IMR-90 (cell line): Measurements from ENCODE around the gene C19orf47. TPM values are rescaled to one million over a fixed set of nuclear protein-coding genes. Genes with fewer than 3 reads are reported as not detected.

Experiments used
- ATAC-seq: fragments of 200-7000 bp; cut with Tn5 transposase; 2 replicates; pipeline ENCODE4 v1.9.1; 2020; ENCODE audit warnings: low read depth, mild to moderate bottlenecking, moderate library complexity
- BruUV-seq: library from RNA; stranded (reverse); fragments of 400-500 nt; replicated peaks from 2 replicates; lab custom pipeline; 2021; lab: Mats Ljungman, UMichigan
- CTCF ChIA-PET: fragments of 300-600 bp; formaldehyde crosslinking; extraction: SDS; loops from one replicate; lab custom pipeline; 2021; ENCODE audit warnings: antibody characterized with exemption; lab: Yijun Ruan, JAX
- POLR2A ChIA-PET: fragments of 300-600 bp; sonication (Branson Sonifier 250); formaldehyde crosslinking; loops from one replicate; lab custom pipeline; 2022; ENCODE audit warnings: antibody characterized with exemption; ENCODE audit not compliant: unreplicated experiment; lab: Charles Lee
- DNase-seq: peaks from one replicate; pipeline ENCODE4 v3.0.0; 2013
- H2AFZ ChIP-seq: replicated peaks from 2 replicates; pipeline ENCODE3; 2013; ENCODE audit warnings: low read length, mild to moderate bottlenecking; ENCODE audit not compliant: poor library complexity
- H2AK5ac ChIP-seq: 2 replicates; pipeline ENCODE4 v1.6.1; 2013; ENCODE audit warnings: low read depth, low read length, inconsistent platforms
- H2AK9ac ChIP-seq: replicated peaks from 2 replicates; pipeline ENCODE3; 2013; ENCODE audit warnings: mild to moderate bottlenecking, low read depth, low read length, moderate library complexity; ENCODE audit not compliant: poor library complexity
- H2BK120ac ChIP-seq: 2 replicates; pipeline ENCODE4 v1.6.1; 2013; ENCODE audit warnings: low read depth, low read length, inconsistent platforms
- H2BK15ac ChIP-seq: 3 replicates; pipeline ENCODE4 v1.6.1; 2013; ENCODE audit warnings: low read depth, low read length, inconsistent platforms
- H2BK20ac ChIP-seq: 2 replicates; pipeline ENCODE4 v1.6.1; 2013; ENCODE audit warnings: low read depth, mild to moderate bottlenecking, inconsistent platforms, low read length, moderate library complexity
- H2BK5ac ChIP-seq: 2 replicates; pipeline ENCODE4 v1.6.1; 2013; ENCODE audit warnings: mild to moderate bottlenecking, low read depth, low read length, inconsistent platforms; ENCODE audit not compliant: poor library complexity, severe bottlenecking
- H3K14ac ChIP-seq: replicated peaks from 2 replicates; pipeline ENCODE4 v1.6.1; 2013; ENCODE audit warnings: low read depth, low read length, inconsistent platforms
- H3K18ac ChIP-seq: 2 replicates; pipeline ENCODE4 v1.6.1; 2013; ENCODE audit warnings: low read depth, low read length, control low read depth
- H3K23ac ChIP-seq: 2 replicates; pipeline ENCODE4 v1.6.1; 2013; ENCODE audit warnings: low read depth, low read length, inconsistent platforms
- H3K27ac ChIP-seq: 2 replicates; pipeline ENCODE4 v1.5.1; 2013; ENCODE audit warnings: mild to moderate bottlenecking, control low read depth, low read length; ENCODE audit not compliant: insufficient read depth
- H3K27me3 ChIP-seq: 2 replicates; pipeline ENCODE4 v1.6.1; 2013; ENCODE audit warnings: low read length; ENCODE audit not compliant: control insufficient read depth, insufficient read depth
- H3K36me3 ChIP-seq: 2 replicates; pipeline ENCODE4 v1.6.1; 2013; ENCODE audit warnings: low read length, mixed read lengths; ENCODE audit not compliant: control insufficient read depth, insufficient read depth
- H3K4ac ChIP-seq: 2 replicates; pipeline ENCODE4 v1.6.1; 2013; ENCODE audit warnings: low read depth, low read length, inconsistent platforms
- H3K4me1 ChIP-seq: 2 replicates; pipeline ENCODE4 v1.6.1; 2013; ENCODE audit warnings: low read length, mixed read lengths; ENCODE audit not compliant: control insufficient read depth, insufficient read depth
- H3K4me2 ChIP-seq: 2 replicates; pipeline ENCODE4 v1.6.1; 2013; ENCODE audit warnings: low read depth, mild to moderate bottlenecking, control low read depth, low read length, moderate library complexity
- H3K4me3 ChIP-seq: 2 replicates; pipeline ENCODE4 v1.5.1; 2013; ENCODE audit warnings: low read depth, mild to moderate bottlenecking, control low read depth, low read length, moderate library complexity; ENCODE audit not compliant: insufficient read depth
- H3K56ac ChIP-seq: 2 replicates; pipeline ENCODE4 v1.6.1; 2013; ENCODE audit warnings: low read length, inconsistent platforms; ENCODE audit not compliant: insufficient read depth; ENCODE audit errors: extremely low read depth
- H3K79me1 ChIP-seq, 2 experiments: 2 replicates each; pipeline ENCODE4 v1.6.1; 2013; ENCODE audit warnings: low read length in 2 of 2, inconsistent platforms in 1 of 2, low read depth in 1 of 2
- H3K9ac ChIP-seq: 2 replicates; pipeline ENCODE4 v1.6.1; 2013; ENCODE audit warnings: low read depth, low read length, control low read depth
- H3K9me1 ChIP-seq: 2 replicates; pipeline ENCODE4 v1.6.1; 2013; ENCODE audit warnings: low read length, inconsistent platforms; ENCODE audit not compliant: insufficient read depth
- H3K9me3 ChIP-seq: 2 replicates; pipeline ENCODE4 v1.6.1; 2013; ENCODE audit warnings: low read length; ENCODE audit not compliant: control insufficient read depth, insufficient read depth
- H4K20me1 ChIP-seq: 2 replicates; pipeline ENCODE4 v1.6.1; 2013; ENCODE audit warnings: low read length, inconsistent platforms; ENCODE audit not compliant: insufficient read depth
- H4K5ac ChIP-seq: 2 replicates; pipeline ENCODE4 v1.6.1; 2013; ENCODE audit warnings: mild to moderate bottlenecking, low read depth, low read length, control low read depth
- H4K8ac ChIP-seq, 2 experiments: 2 replicates each; pipeline ENCODE4 v1.6.1; 2013; ENCODE audit warnings: low read depth in 2 of 2, low read length in 2 of 2, control low read depth in 1 of 2, inconsistent platforms in 1 of 2
- H4K91ac ChIP-seq: 2 replicates; pipeline ENCODE4 v1.6.1; 2013; ENCODE audit warnings: low read depth, low read length, inconsistent platforms; ENCODE audit not compliant: insufficient read depth
- BHLHE40 ChIP-seq: fragments of 150-350 bp; IDR thresholded peaks from 2 replicates; pipeline ENCODE4 v1.6.1; 2016; ENCODE audit warnings: mild to moderate bottlenecking, low read depth, low read length
- CEBPB ChIP-seq: IDR thresholded peaks from 2 replicates; pipeline ENCODE4 v1.6.1; 2012; ENCODE audit warnings: low read depth, low read length, improper control_type of control experiment
- CHD1 ChIP-seq: IDR thresholded peaks from 2 replicates; pipeline ENCODE4 v1.6.1; 2012; ENCODE audit warnings: low read depth, low read length, improper control_type of control experiment
- MAFK ChIP-seq: IDR thresholded peaks from 2 replicates; pipeline ENCODE4 v1.6.1; 2012; ENCODE audit warnings: low read depth, low read length, improper control_type of control experiment
- MAZ ChIP-seq: IDR thresholded peaks from 2 replicates; pipeline ENCODE4 v1.6.1; 2012; ENCODE audit warnings: low read depth, mild to moderate bottlenecking, low read length, improper control_type of control experiment, moderate library complexity, borderline replicate concordance
- MXI1 ChIP-seq: IDR thresholded peaks from 2 replicates; pipeline ENCODE4 v1.6.1; 2012; ENCODE audit warnings: low read depth, mild to moderate bottlenecking, low read length, moderate library complexity, borderline replicate concordance
- POLR2A ChIP-seq: IDR thresholded peaks from 2 replicates; pipeline ENCODE4 v1.6.1; 2012; ENCODE audit warnings: mild to moderate bottlenecking, low read depth, low read length
- RAD21 ChIP-seq: IDR thresholded peaks from 2 replicates; pipeline ENCODE4 v1.6.1; 2012; ENCODE audit warnings: low read length, improper control_type of control experiment
- RCOR1 ChIP-seq: IDR thresholded peaks from 2 replicates; pipeline ENCODE4 v1.6.1; 2012; ENCODE audit warnings: mild to moderate bottlenecking, low read length, improper control_type of control experiment; ENCODE audit not compliant: insufficient replicate concordance
- RFX5 ChIP-seq: IDR thresholded peaks from 2 replicates; pipeline ENCODE4 v1.8.0; 2012; ENCODE audit warnings: low read depth, mild to moderate bottlenecking, low read length, moderate library complexity
- SMC3 ChIP-seq: fragments of 150-350 bp; IDR thresholded peaks from 2 replicates; pipeline ENCODE4 v1.6.1; 2016; ENCODE audit warnings: low read depth, mild to moderate bottlenecking, antibody characterized with exemption, low read length, moderate library complexity
- WGBS, 2 experiments: methylation state at CpG; one replicate each; pipeline versions ENCODE4 v1.1.5 to v1.1.7; 2013; ENCODE audit warnings: missing lambda C conversion rate in 2 of 2; ENCODE audit not compliant: insufficient read length in 1 of 2; ENCODE audit errors: extremely low coverage in 2 of 2; 5-methylcytosine and 5-hydroxymethylcytosine counted together
- dilution Hi-C: fragments of 300-500 bp; cut with HindIII; formaldehyde crosslinking; loops from one replicate; pipeline ENCODE4 v1.14.3; 2018; ENCODE audit warnings: low sequenced_read_pairs; ENCODE audit not compliant: unreplicated experiment
- in situ Hi-C: fragments of 300-500 bp; cut with MboI; formaldehyde crosslinking; loops from 3 replicates; pipeline ENCODE4 v1.14.3; 2019; ENCODE audit warnings: low sequenced_read_pairs, inconsistent platforms, mixed read lengths
- intact Hi-C: fragments of 100-400 bp; cut with micrococcal nuclease; formaldehyde crosslinking; loops from 2 replicates; pipeline ENCODE4 v1.10.0; 2022
- polyA plus RNA-seq, 3 experiments: library from polyadenylated mRNA; depleted of rRNA; stranded (reverse); fragments of >200 nt; gene quantifications; 2 replicates each; pipeline ENCODE4 v1.2.3, GENCODE V29; 2012; ENCODE audit warnings: low replicate concordance in 1 of 3
- total RNA-seq: library from RNA; depleted of rRNA; stranded (reverse); fragments of >200 nt; gene quantifications from 2 replicates; pipeline ENCODE4 v1.2.3, GENCODE V29; 2012
- TF ChIP-seq, protein P1 (sequence below): conservative IDR thresholded peaks from 2 replicates; pipeline ENCODE4 v1.5.1; 2012; ENCODE audit warnings: mild to moderate bottlenecking, low read depth, low read length, improper control_type of control experiment
- TF ChIP-seq, protein P2 (sequence below): fragments of 150-350 bp; IDR thresholded peaks from 2 replicates; pipeline ENCODE4 v1.6.1; 2016; ENCODE audit warnings: low read depth, mild to moderate bottlenecking, low read length, moderate library complexity, borderline replicate concordance

Gene C19orf47
- total and polyA plus RNA-seq, 2 of the 4 experiments (the other 2 are of a cell fraction), result 3.6 to 16.3 TPM

DNA sequence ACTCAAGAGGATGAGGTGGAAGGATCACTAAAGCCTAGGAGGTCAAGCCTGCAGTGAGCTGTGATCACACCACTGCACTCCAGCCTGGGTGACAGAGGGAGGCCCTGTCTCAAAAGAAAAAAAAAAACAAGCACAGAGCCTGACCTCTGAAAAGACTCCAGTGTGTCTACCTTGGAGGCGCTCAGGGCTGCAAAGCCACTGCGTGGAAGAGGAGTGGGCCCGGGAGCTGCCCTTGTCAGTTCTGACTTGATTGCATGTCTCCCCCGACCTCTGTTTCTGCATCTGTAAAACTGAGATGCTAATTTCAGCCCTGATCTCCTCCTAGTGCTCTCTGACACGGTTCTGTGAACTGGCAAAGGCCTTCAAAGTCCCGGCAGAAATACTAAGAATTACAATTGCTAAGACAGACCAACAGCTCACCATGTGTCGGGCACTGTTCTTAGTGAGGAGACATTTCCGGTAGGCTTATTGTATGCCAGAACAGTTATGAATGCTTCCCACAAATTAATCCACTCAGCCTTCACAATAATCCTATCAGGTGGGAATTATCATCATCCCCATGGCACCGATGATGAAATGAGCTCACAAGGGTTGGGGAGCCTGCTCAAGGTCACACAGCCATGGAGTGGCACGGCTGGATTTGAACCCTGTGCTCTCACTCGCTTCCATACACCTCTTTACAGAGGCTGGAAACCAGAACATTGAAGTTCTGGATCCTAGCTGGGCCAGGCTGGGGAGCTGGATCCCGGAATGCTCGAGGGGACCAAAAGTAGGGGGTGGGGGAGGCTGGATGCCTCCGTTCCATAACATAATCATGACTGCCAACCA lies 66.6 kb downstream of the C19orf47 start (continued):
- TF ChIP-seq SMC3, result no peak

DNA sequence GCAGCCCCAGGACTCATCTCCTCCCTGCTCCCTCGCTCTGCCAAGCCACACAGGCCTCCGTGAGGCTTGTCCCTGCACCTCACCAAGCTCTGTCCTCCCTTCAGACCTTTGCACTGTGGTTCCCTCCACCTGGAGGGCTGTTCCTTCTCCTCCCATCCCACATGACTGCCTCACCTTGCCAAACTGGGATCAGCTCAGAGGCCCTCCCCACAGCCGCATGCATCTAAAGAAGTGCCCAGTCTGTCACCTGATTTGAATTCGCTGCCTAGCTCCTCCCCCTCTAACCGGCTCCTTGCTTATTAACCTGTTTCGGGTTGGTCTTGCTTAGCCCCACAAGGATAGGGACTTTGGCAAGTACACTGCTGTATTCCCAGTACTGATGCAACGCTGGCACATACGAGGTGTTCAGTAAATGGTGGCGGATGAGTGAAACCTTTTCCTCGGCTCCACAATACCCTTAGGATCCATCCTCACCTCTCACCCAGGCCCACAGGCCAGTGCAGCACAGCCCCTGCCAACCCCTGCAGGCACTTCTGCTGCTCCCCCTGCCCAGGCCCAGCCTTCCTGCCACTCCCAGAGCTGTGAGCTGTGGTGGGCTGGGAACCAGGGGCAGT lies 67.5 kb downstream of the C19orf47 start:
- in situ Hi-C loops (no loop called here), dilution Hi-C loops (no loop called here), intact Hi-C loops (no loop called here)
- 86% methylated on average over 5 of the region's 10 CpGs; no CpG with 5 or more reads in 1 of the 2 experiments for WGBS, 2 experiments
- H3K4me1 ChIP-seq, result peaks cover 24% of the 10 kb centered on the region
- H4K20me1 ChIP-seq, result peaks cover 81% of the 10 kb centered on the region
- H3K4me2 ChIP-seq, result no peak overlapping the region
- no peak overlapping the region; the same call in 1 of the 2 replicates for H3K4ac ChIP-seq
- no peak overlapping the region for H3K18ac ChIP-seq
- no TSS peak for BruUV-seq
- no peak for DNase-seq
- H3K79me1 ChIP-seq, result peaks cover 15 to 87% of the 10 kb centered on the region in 2 experiments; a peak in 3 of 4 replicates
- no peak overlapping the region for H2AK9ac ChIP-seq
- no peak overlapping the region for H2BK20ac ChIP-seq
- H2BK5ac ChIP-seq, result no peak overlapping the region
- H3K23ac ChIP-seq, result no peak overlapping the region
- H3K27ac ChIP-seq, result no peak overlapping the region
- H3K56ac ChIP-seq, result no peak overlapping the region
- ATAC-seq, result no peak
- no peaks in the 10 kb centered on the region for H3K27me3 ChIP-seq
- no peak overlapping the region for H3K14ac ChIP-seq
- no peaks in the 10 kb centered on the region for H3K9me3 ChIP-seq
- no peak overlapping the region for H3K9ac ChIP-seq
- no peak overlapping the region for H4K5ac ChIP-seq
- no peak overlapping the region for H4K91ac ChIP-seq
- H4K8ac ChIP-seq, result no peak overlapping the region
- ChIA-PET POLR2A (interaction anchor here (0.5 to 0.7 kb wide), 3 partner anchors 96 to 1596 kb away, joined by 3 to 4 read pairs (median 3); no protein-coding TSS in a partner anchor), CTCF (no interaction called here)
- no peak overlapping the region for H2BK120ac ChIP-seq
- TF ChIP-seq RCOR1 (no peak), SMC3 (no peak), CHD1 (no peak), MAZ (no peak), POLR2A (no peak), CEBPB (no peak), BHLHE40 (no peak), RFX5 (no peak), MAFK (no peak), MXI1 (no peak), RAD21 (no peak)
- TF ChIP-seq, protein P1, sequence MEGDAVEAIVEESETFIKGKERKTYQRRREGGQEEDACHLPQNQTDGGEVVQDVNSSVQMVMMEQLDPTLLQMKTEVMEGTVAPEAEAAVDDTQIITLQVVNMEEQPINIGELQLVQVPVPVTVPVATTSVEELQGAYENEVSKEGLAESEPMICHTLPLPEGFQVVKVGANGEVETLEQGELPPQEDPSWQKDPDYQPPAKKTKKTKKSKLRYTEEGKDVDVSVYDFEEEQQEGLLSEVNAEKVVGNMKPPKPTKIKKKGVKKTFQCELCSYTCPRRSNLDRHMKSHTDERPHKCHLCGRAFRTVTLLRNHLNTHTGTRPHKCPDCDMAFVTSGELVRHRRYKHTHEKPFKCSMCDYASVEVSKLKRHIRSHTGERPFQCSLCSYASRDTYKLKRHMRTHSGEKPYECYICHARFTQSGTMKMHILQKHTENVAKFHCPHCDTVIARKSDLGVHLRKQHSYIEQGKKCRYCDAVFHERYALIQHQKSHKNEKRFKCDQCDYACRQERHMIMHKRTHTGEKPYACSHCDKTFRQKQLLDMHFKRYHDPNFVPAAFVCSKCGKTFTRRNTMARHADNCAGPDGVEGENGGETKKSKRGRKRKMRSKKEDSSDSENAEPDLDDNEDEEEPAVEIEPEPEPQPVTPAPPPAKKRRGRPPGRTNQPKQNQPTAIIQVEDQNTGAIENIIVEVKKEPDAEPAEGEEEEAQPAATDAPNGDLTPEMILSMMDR, result no peak
- TF ChIP-seq, protein P2, sequence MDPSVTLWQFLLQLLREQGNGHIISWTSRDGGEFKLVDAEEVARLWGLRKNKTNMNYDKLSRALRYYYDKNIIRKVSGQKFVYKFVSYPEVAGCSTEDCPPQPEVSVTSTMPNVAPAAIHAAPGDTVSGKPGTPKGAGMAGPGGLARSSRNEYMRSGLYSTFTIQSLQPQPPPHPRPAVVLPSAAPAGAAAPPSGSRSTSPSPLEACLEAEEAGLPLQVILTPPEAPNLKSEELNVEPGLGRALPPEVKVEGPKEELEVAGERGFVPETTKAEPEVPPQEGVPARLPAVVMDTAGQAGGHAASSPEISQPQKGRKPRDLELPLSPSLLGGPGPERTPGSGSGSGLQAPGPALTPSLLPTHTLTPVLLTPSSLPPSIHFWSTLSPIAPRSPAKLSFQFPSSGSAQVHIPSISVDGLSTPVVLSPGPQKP, result no peak
- H3K9me1 ChIP-seq, result peaks cover 22% of the 10 kb centered on the region
- H2AFZ ChIP-seq, result no peak overlapping the region
- no peaks in the 10 kb centered on the region for H3K36me3 ChIP-seq
- H2AK5ac ChIP-seq, result no peak overlapping the region
- no peak overlapping the region for H2BK15ac ChIP-seq
- H3K4me3 ChIP-seq, result no peak overlapping the region
